Mesendoderm (in vitro differentiated cells): Measurements from ENCODE around the gene PLXNA1.

Source experiments
- DNase-seq: peaks from one replicate; pipeline ENCODE4 v3.0.0; 2013
- H2AK5ac ChIP-seq: 2 replicates; pipeline ENCODE4 v1.6.1; 2013; ENCODE audit warnings: low read length, inconsistent platforms
- H2BK120ac ChIP-seq: 2 replicates; pipeline ENCODE4 v1.6.1; 2013; ENCODE audit warnings: low read depth, mild to moderate bottlenecking, low read length, moderate library complexity, mixed read lengths
- H2BK15ac ChIP-seq: replicated peaks from 2 replicates; pipeline ENCODE4 v1.6.1; 2013; ENCODE audit warnings: low read depth, mild to moderate bottlenecking, moderate library complexity
- H2BK5ac ChIP-seq: 2 replicates; pipeline ENCODE4 v1.6.1; 2013; ENCODE audit warnings: low read length, inconsistent platforms
- H3K18ac ChIP-seq: 2 replicates; pipeline ENCODE4 v1.6.1; 2013; ENCODE audit warnings: mild to moderate bottlenecking, low read length, mixed read lengths
- H3K23ac ChIP-seq: one replicate; pipeline ENCODE4 v1.6.1; 2013; ENCODE audit warnings: low read length
- H3K27ac ChIP-seq: 2 replicates; pipeline ENCODE4 v1.5.1; 2013; ENCODE audit warnings: low read depth, mild to moderate bottlenecking, inconsistent platforms, low read length, moderate library complexity
- H3K27me3 ChIP-seq: 2 replicates; pipeline ENCODE4 v1.6.1; 2013; ENCODE audit warnings: low read length, control low read depth, mild to moderate bottlenecking, inconsistent platforms; ENCODE audit not compliant: insufficient read depth, poor library complexity
- H3K36me3 ChIP-seq: 2 replicates; pipeline ENCODE4 v1.6.1; 2013; ENCODE audit warnings: low read length, inconsistent platforms; ENCODE audit not compliant: control insufficient read depth, insufficient read depth
- H3K4ac ChIP-seq: one replicate; pipeline ENCODE4 v1.6.1; 2013; ENCODE audit warnings: low read depth, mild to moderate bottlenecking, low read length, moderate library complexity
- H3K4me1 ChIP-seq: 2 replicates; pipeline ENCODE4 v1.6.1; 2013; ENCODE audit warnings: low read depth, low read length, inconsistent platforms; ENCODE audit not compliant: control insufficient read depth
- H3K4me2 ChIP-seq: 2 replicates; pipeline ENCODE4 v1.6.1; 2013; ENCODE audit warnings: low read length
- H3K4me3 ChIP-seq: 2 replicates; pipeline ENCODE4 v1.5.1; 2013; ENCODE audit warnings: mild to moderate bottlenecking, low read length
- H3K56ac ChIP-seq: one replicate; pipeline ENCODE4 v1.6.1; 2013; ENCODE audit warnings: low read length
- H3K79me1 ChIP-seq: 2 replicates; pipeline ENCODE4 v1.6.1; 2013; ENCODE audit warnings: low read length, inconsistent platforms
- H3K79me2 ChIP-seq: 2 replicates; pipeline ENCODE4 v1.6.1; 2013; ENCODE audit warnings: mild to moderate bottlenecking, low read length; ENCODE audit not compliant: control insufficient read depth, insufficient read depth
- H3K9ac ChIP-seq: 2 replicates; pipeline ENCODE4 v1.6.1; 2013; ENCODE audit warnings: low read length, inconsistent platforms
- H4K5ac ChIP-seq: one replicate; pipeline ENCODE4 v1.6.1; 2013; ENCODE audit warnings: low read length
- H4K8ac ChIP-seq: one replicate; pipeline ENCODE4 v1.6.1; 2013; ENCODE audit warnings: low read depth, mild to moderate bottlenecking, control low read depth, low read length, moderate library complexity
- WGBS: extraction: QIAGEN DNeasy Blood & Tissue Kit; methylation state at CpG from one replicate; pipeline ENCODE4 v1.1.7; 2013; ENCODE audit warnings: low lambda C conversion rate, missing lambda C conversion rate; ENCODE audit not compliant: insufficient coverage; ENCODE audit errors: extremely low coverage; 5-methylcytosine and 5-hydroxymethylcytosine counted together

Gene PLXNA1

DNA sequence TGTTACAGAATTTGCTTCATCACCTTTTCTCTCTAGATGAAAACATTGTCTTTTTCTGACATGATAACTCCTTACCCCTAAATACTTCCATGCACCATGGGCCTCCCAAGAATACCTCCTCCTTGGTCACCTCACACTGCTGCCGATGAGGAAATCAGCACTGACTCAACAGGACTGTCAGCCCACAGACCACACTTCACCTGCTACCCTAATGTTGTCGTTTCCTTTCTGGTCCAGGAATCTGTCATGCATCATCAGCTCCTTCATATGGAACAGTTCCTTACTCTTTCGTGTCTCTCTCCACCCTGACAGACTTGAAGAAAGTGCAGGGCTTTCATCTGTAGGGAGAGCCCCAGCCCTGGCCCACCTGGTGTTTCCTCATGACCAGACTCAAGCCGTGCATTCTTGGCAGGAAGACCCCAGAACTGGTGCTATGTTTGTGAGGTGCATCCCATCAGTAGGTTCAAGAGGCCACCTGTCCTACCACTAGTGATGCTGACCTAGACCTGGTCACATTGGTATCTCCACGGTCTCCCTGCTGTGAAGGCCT lies 41.1 kb upstream of the PLXNA1 start:
- Histone ChIP-seq H3K18ac (no peak overlapping the region), H3K4me3 (no peak overlapping the region), H2BK120ac (no peak overlapping the region), H3K56ac (no peak overlapping the region), H4K5ac (no peak overlapping the region), H3K4ac (no peak overlapping the region), H3K27me3 (no peaks in the 10 kb centered on the region), H2BK15ac (no peak overlapping the region), H3K23ac (no peak overlapping the region), H2BK5ac (no peak overlapping the region), H3K27ac (no peak overlapping the region), H3K4me1 (no peaks in the 10 kb centered on the region), H3K36me3 (no peaks in the 10 kb centered on the region), H3K79me1 (no peaks in the 10 kb centered on the region), H2AK5ac (no peak overlapping the region), H3K79me2 (no peaks in the 10 kb centered on the region), H3K4me2 (no peak overlapping the region), H4K8ac (no peak overlapping the region), H3K9ac (no peak overlapping the region)
- WGBS: no CpG with 5 or more reads among the region's 5 CpGs
- DNase-seq: no peak

DNA sequence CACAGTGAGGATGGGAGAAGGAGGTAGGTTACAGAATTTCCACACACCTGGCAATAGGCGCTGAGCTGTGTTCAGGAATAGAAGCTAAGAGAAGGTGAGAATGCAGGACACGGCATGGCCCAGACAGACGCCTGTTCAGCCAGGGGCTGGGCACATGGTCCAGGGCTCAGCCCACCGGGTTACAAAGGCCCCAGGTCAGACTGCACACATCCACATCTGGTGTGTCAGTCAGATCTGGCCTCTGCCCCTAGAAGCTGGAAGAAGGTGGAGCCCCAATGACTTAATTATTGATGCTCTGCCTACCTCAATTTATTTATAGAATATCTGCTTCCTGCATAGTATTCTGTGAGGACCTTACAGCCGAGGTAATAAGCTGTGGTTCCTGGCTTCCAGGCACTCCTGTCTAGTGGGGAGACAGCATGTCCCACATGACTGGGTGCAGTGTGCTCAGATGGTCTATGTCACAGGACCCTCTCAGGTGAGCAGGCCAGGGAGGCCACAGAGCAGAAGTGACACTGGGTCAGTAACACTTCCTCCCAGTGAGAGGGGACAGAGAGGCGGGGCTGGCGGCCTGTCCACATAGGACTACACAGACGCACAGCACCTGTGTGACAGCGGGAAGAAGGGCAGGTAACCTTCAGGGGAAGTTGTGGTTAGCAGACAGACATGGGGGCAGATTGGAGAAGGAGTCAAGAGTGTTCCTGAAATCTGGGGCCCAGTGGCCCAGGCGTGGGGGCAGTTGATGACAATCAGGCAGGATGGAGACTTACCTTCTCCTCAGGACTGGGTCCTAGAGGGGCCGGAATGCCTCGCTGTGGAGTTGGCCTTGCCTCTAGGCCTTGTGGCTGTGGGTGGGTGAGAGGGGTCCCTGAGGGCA lies 38.6 kb upstream of the PLXNA1 start:
- Histone ChIP-seq H3K79me1 (no peaks in the 10 kb centered on the region), H3K9ac (no peak overlapping the region), H4K8ac (no peak overlapping the region), H3K36me3 (no peaks in the 10 kb centered on the region), H3K23ac (no peak overlapping the region), H2BK5ac (no peak overlapping the region), H2AK5ac (no peak overlapping the region), H3K4me3 (no peak overlapping the region), H3K18ac (no peak overlapping the region), H2BK15ac (no peak overlapping the region), H3K79me2 (no peaks in the 10 kb centered on the region), H3K56ac (no peak overlapping the region), H3K4me1 (no peaks in the 10 kb centered on the region), H3K4me2 (no peak overlapping the region), H3K27ac (no peak overlapping the region), H2BK120ac (no peak overlapping the region), H3K27me3 (no peaks in the 10 kb centered on the region), H4K5ac (no peak overlapping the region), H3K4ac (no peak overlapping the region)
- no CpG with 5 or more reads among the region's 12 CpGs for WGBS
- no peak for DNase-seq

DNA sequence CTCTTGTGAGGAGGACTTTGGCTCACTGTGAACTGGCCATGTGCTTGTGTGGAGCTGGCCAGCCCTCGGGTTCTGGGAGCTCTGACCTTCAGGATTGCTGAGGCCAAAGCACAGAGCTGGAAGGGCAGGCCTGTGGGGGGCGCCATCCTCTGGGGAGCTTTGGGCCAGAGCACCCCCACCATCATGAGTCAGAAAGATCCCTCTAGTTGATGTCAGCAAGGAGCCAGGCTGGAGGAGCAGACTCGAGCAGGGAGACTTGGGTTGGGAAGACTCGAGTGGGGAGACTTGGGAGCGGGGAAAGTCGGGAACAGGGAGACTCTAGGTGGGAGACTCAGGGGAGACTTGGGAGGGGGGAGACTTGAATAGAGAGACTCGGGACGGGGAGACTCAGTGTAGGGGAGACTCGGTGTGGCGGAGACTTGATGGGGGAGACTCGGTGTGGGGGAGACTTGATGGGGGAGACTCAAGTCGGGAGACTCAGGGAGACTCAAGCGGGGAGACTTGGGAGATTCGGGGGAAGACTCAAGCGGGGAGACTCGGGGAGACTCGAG lies 37.7 kb upstream of the PLXNA1 start:
- Histone ChIP-seq H3K9ac (no peak overlapping the region), H2BK5ac (no peak overlapping the region), H2BK15ac (no peak overlapping the region), H3K79me2 (no peaks in the 10 kb centered on the region), H4K8ac (no peak overlapping the region), H3K79me1 (no peaks in the 10 kb centered on the region), H3K4me3 (no peak overlapping the region), H3K27me3 (no peaks in the 10 kb centered on the region), H4K5ac (no peak overlapping the region), H2BK120ac (no peak overlapping the region), H3K36me3 (no peaks in the 10 kb centered on the region), H3K4ac (no peak overlapping the region), H3K18ac (no peak overlapping the region), H2AK5ac (no peak overlapping the region), H3K4me2 (no peak overlapping the region), H3K56ac (no peak overlapping the region), H3K27ac (no peak overlapping the region), H3K4me1 (no peaks in the 10 kb centered on the region), H3K23ac (no peak overlapping the region)
- WGBS: no CpG with 5 or more reads among the region's 17 CpGs
- peak; percentile 37 for DNase-seq

DNA sequence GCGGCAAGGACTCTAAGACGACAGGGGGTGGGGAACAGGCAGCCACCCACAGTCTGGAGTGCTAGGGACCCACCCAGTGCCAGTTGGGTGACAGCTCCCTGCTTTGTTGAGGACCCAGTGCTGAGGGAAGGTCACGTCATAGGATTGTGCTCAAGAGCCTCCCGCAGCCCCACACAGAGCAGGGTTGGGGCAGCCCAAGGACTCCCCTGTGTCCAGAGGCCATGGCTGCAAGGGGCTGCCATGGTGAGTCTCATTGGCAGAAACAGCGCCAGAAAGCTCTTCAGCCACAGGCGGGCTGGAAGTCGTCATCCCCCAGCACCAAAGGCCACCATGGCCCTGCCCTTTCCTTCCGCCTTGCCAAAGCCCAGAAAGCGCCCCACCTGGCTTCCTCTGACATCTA lies 37.0 kb upstream of the PLXNA1 start:
- H3K4me3 ChIP-seq: no peak overlapping the region
- H4K8ac ChIP-seq: no peak overlapping the region
- no peak overlapping the region for H2BK120ac ChIP-seq
- no peak overlapping the region for H2AK5ac ChIP-seq
- no peak overlapping the region for H3K27ac ChIP-seq
- H3K79me1 ChIP-seq: no peaks in the 10 kb centered on the region
- no peak overlapping the region for H3K4ac ChIP-seq
- H3K4me1 ChIP-seq: no peaks in the 10 kb centered on the region
- H3K56ac ChIP-seq: no peak overlapping the region
- H4K5ac ChIP-seq: no peak overlapping the region
- H3K79me2 ChIP-seq: no peaks in the 10 kb centered on the region
- DNase-seq: no peak
- H3K36me3 ChIP-seq: no peaks in the 10 kb centered on the region
- no peak overlapping the region for H3K9ac ChIP-seq
- H3K23ac ChIP-seq: no peak overlapping the region
- no peak overlapping the region for H3K18ac ChIP-seq
- H3K27me3 ChIP-seq: no peaks in the 10 kb centered on the region
- no peak overlapping the region for H2BK5ac ChIP-seq
- no peak overlapping the region for H3K4me2 ChIP-seq
- no CpG with 5 or more reads among the region's 9 CpGs for WGBS
- no peak overlapping the region for H2BK15ac ChIP-seq

DNA sequence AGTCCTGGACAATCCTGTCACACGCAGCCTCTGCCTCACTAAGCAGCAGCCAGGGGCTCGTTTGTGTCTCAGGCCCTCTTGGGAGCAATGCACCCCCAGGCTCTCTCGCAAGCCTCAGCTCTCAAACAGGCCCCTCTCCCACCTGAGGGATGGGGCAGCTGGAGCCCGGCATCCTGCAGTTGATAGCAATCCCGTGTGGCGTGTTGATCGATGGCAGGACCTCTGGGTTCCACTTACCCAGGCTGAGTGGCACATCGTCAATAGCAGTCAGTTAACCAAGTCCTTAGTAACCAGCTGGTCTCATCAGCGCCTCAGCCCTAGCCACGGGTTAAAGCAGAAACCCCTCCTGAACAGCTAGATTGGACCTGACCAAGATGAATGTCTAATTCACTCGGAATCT lies 36.5 kb upstream of the PLXNA1 start:
- H3K4me1 ChIP-seq: no peaks in the 10 kb centered on the region
- H3K79me1 ChIP-seq: no peaks in the 10 kb centered on the region
- no peak overlapping the region for H4K5ac ChIP-seq
- no peak overlapping the region for H3K9ac ChIP-seq
- H3K18ac ChIP-seq: no peak overlapping the region
- no peak overlapping the region for H3K4ac ChIP-seq
- WGBS: no CpG with 5 or more reads among the region's 11 CpGs
- H3K23ac ChIP-seq: no peak overlapping the region
- no peak for DNase-seq
- H3K27me3 ChIP-seq: no peaks in the 10 kb centered on the region
- no peaks in the 10 kb centered on the region for H3K79me2 ChIP-seq
- H4K8ac ChIP-seq: no peak overlapping the region
- no peak overlapping the region for H2BK15ac ChIP-seq
- H2AK5ac ChIP-seq: no peak overlapping the region
- H2BK5ac ChIP-seq: no peak overlapping the region
- no peaks in the 10 kb centered on the region for H3K36me3 ChIP-seq
- no peak overlapping the region for H3K56ac ChIP-seq
- no peak overlapping the region for H3K27ac ChIP-seq
- H3K4me2 ChIP-seq: no peak overlapping the region
- H3K4me3 ChIP-seq: no peak overlapping the region
- H2BK120ac ChIP-seq: no peak overlapping the region
